SU-DHL-6 (cell line): ENCODE measurements around the gene LENEP.

Source experiments
- H2AFZ ChIP-seq: fragments of 200-600 bp; sonication (generic); 2 replicates; pipeline ENCODE4 v1.6.1; 2014; ENCODE audit warnings: low read depth, mild to moderate bottlenecking, moderate library complexity, mixed read lengths, antibody characterized with exemption, low read length; ENCODE audit not compliant: severe bottlenecking
- H3F3A ChIP-seq: fragments of 200-600 bp; shearing (Covaris generic); 2 replicates; pipeline ENCODE4 v1.6.0; 2016; ENCODE audit warnings: antibody characterized with exemption, mild to moderate bottlenecking; ENCODE audit not compliant: insufficient read depth
- H3K27ac ChIP-seq: fragments of 200-600 bp; sonication (generic); 2 replicates; pipeline ENCODE4 v1.5.1; 2016; ENCODE audit warnings: low read depth, mild to moderate bottlenecking, low read length, moderate library complexity, mixed read lengths
- H3K27me3 ChIP-seq: fragments of 200-600 bp; sonication (generic), shearing (Covaris generic); 2 replicates; pipeline ENCODE4 v1.6.0; 2014; ENCODE audit warnings: mild to moderate bottlenecking, low read length
- H3K36me3 ChIP-seq: fragments of 200-600 bp; sonication (generic); 2 replicates; pipeline ENCODE4 v1.6.1; 2014; ENCODE audit warnings: mild to moderate bottlenecking, low read length, mixed read lengths
- H3K4me2 ChIP-seq: fragments of 300-600, 200-600 bp; shearing (Covaris generic), sonication (generic); 2 replicates; pipeline ENCODE4 v1.6.0; 2014; ENCODE audit warnings: low read length, low read depth, mild to moderate bottlenecking; ENCODE audit not compliant: poor library complexity, severe bottlenecking
- H3K4me3 ChIP-seq: fragments of 200-600 bp; sonication (generic); 2 replicates; pipeline ENCODE4 v1.5.1; 2014; ENCODE audit warnings: antibody characterized with exemption, low read length, mild to moderate bottlenecking, mixed read lengths; ENCODE audit not compliant: insufficient read depth, poor library complexity, severe bottlenecking
- H3K79me2 ChIP-seq: fragments of 200-600 bp; sonication (generic); 2 replicates; pipeline ENCODE4 v1.6.1; 2014; ENCODE audit warnings: mild to moderate bottlenecking, low read length, moderate library complexity; ENCODE audit not compliant: insufficient read depth
- H3K9ac ChIP-seq: fragments of 200-600 bp; sonication (generic); 2 replicates; pipeline ENCODE4 v1.7.0; 2014; ENCODE audit warnings: mild to moderate bottlenecking, low read length
- H3K9me2 ChIP-seq: fragments of 200-600 bp; sonication (generic); replicated peaks from 2 replicates; pipeline ENCODE4 v1.6.1; 2014; ENCODE audit warnings: low read length; ENCODE audit not compliant: insufficient read depth
- H3K9me3 ChIP-seq: fragments of 200-600 bp; sonication (generic); 2 replicates; pipeline ENCODE4 v1.6.1; 2014; ENCODE audit warnings: low read length, mixed read lengths; ENCODE audit not compliant: insufficient read depth
- H4K20me1 ChIP-seq: fragments of 200-600 bp; sonication (generic); 2 replicates; pipeline ENCODE4 v1.6.1; 2014; ENCODE audit warnings: low read depth, mild to moderate bottlenecking, antibody characterized with exemption, low read length, moderate library complexity, mixed read lengths
- EZH2phosphoT487 ChIP-seq: fragments of 200-600 bp; sonication (generic), shearing (Covaris generic); conservative IDR thresholded peaks from 2 replicates; pipeline ENCODE4 v1.6.1; 2018; ENCODE audit warnings: mild to moderate bottlenecking, antibody characterized with exemption, low read length, moderate library complexity, mixed read lengths
- TF ChIP-seq, protein P1 (sequence below): fragments of 200-600 bp; sonication (generic); IDR thresholded peaks from one replicate; pipeline ENCODE4 v1.5.1; 2017; ENCODE audit warnings: antibody characterized with exemption, mild to moderate bottlenecking, low read length, moderate library complexity; ENCODE audit not compliant: insufficient read depth, poor library complexity, severe bottlenecking

The LENEP gene

GRCh38 chr1:154970631-154971340, 22.6 kb upstream of the LENEP start, which contains the start of gene SHC1:
Gene SHC1, minus strand, starts transcription at chr1:154970747. Its CDS starts 221 bp downstream, at chr1:154970526.
- no peaks in the 10 kb centered on the region for H3K36me3 ChIP-seq
- TF ChIP-seq, protein P1, sequence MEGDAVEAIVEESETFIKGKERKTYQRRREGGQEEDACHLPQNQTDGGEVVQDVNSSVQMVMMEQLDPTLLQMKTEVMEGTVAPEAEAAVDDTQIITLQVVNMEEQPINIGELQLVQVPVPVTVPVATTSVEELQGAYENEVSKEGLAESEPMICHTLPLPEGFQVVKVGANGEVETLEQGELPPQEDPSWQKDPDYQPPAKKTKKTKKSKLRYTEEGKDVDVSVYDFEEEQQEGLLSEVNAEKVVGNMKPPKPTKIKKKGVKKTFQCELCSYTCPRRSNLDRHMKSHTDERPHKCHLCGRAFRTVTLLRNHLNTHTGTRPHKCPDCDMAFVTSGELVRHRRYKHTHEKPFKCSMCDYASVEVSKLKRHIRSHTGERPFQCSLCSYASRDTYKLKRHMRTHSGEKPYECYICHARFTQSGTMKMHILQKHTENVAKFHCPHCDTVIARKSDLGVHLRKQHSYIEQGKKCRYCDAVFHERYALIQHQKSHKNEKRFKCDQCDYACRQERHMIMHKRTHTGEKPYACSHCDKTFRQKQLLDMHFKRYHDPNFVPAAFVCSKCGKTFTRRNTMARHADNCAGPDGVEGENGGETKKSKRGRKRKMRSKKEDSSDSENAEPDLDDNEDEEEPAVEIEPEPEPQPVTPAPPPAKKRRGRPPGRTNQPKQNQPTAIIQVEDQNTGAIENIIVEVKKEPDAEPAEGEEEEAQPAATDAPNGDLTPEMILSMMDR: no peak
- TF ChIP-seq EZH2phosphoT487: no peak
- no peaks in the 10 kb centered on the region for H3K9me3 ChIP-seq
- peaks cover 38% of the 10 kb centered on the region for H3K79me2 ChIP-seq
- no peaks in the 10 kb centered on the region for H4K20me1 ChIP-seq
- H3K27me3 ChIP-seq: no peaks in the 10 kb centered on the region
- H3K9ac ChIP-seq: peak within 1 kb of the TSS; percentile 18; the same call in 1 of the 2 replicates
- H2AFZ ChIP-seq: no peak within 1 kb of the TSS
- no peak within 1 kb of the TSS for H3K4me3 ChIP-seq
- peaks cover 11% of the 10 kb centered on the region; the same call in 1 of the 2 replicates for H3F3A ChIP-seq
- H3K4me2 ChIP-seq: peak within 1 kb of the TSS; percentile 9
- no peak within 1 kb of the TSS for H3K27ac ChIP-seq
- H3K9me2 ChIP-seq: no peaks in the 10 kb centered on the region

GRCh38 chr1:154971341-154971998, 21.9 kb upstream of the LENEP start:
- no peaks in the 10 kb centered on the region for H4K20me1 ChIP-seq
- peaks cover 11% of the 10 kb centered on the region; the same call in 1 of the 2 replicates for H3F3A ChIP-seq
- H3K36me3 ChIP-seq: no peaks in the 10 kb centered on the region
- peaks cover 45% of the 10 kb centered on the region for H3K79me2 ChIP-seq
- H3K27me3 ChIP-seq: no peaks in the 10 kb centered on the region
- H2AFZ ChIP-seq: no peak overlapping the region
- no peak overlapping the region for H3K4me3 ChIP-seq
- H3K9me2 ChIP-seq: no peaks in the 10 kb centered on the region
- peak overlapping the region; percentile 9 for H3K4me2 ChIP-seq
- peak overlapping the region; percentile 18; the same call in 1 of the 2 replicates for H3K9ac ChIP-seq
- TF ChIP-seq, protein P1: no peak
- no peaks in the 10 kb centered on the region for H3K9me3 ChIP-seq
- no peak overlapping the region for H3K27ac ChIP-seq

- H3K9ac ChIP-seq: no peak overlapping the region
- no peaks in the 10 kb centered on the region for H3K27me3 ChIP-seq
- no peak overlapping the region for H3K4me2 ChIP-seq
- H4K20me1 ChIP-seq: no peaks in the 10 kb centered on the region
- no peak overlapping the region for H3K27ac ChIP-seq
- H3K4me3 ChIP-seq: no peak overlapping the region
- H3F3A ChIP-seq: peaks cover 11% of the 10 kb centered on the region; the same call in 1 of the 2 replicates
- no peaks in the 10 kb centered on the region for H3K9me2 ChIP-seq
- H3K36me3 ChIP-seq: no peaks in the 10 kb centered on the region
- peaks cover 52% of the 10 kb centered on the region for H3K79me2 ChIP-seq
- H3K9me3 ChIP-seq: no peaks in the 10 kb centered on the region
- TF ChIP-seq, protein P1: no peak
- no peak for TF ChIP-seq EZH2phosphoT487
- no peak overlapping the region for H2AFZ ChIP-seq
These were observed 21.2 kb upstream of the LENEP start for GRCh38 chr1:154972213-154972516.
